ENCODE results near the gene FARP2.

Gene FARP2

GRCh38 chr2:241354668-241355658, 1.1 kb upstream of the FARP2 start (continued):
- no peak for TF ChIP-seq ZSCAN16 (tag by site-specific recombination; IDR thresholded peaks at IDR 0.05)
- TF ChIP-seq TSHZ1 (tag by site-specific recombination; IDR thresholded peaks at IDR 0.05; ENCODE audit: borderline replicate concordance), result no peak
- no peak for TF ChIP-seq ZNF658 (tag by site-specific recombination; IDR thresholded peaks at IDR 0.05)
- TF ChIP-seq ZNF404 (tag by site-specific recombination; IDR thresholded peaks at IDR 0.05), result no peak
- no peak for TF ChIP-seq ZNF747 (tag by site-specific recombination; IDR thresholded peaks at IDR 0.05)
- TF ChIP-seq ZNF354C (tag by site-specific recombination; IDR thresholded peaks at IDR 0.05; ENCODE audit: borderline replicate concordance, low read depth), result no peak
- TF ChIP-seq ZBTB48 (tag by site-specific recombination; IDR thresholded peaks at IDR 0.05), result no peak; the same call in 1 of the 2 replicates
- TF ChIP-seq ZNF37A (tag by site-specific recombination; IDR thresholded peaks at IDR 0.05), result no peak
- TF ChIP-seq MYNN (tag by site-specific recombination; IDR thresholded peaks at IDR 0.05; ENCODE audit: borderline replicate concordance), result peak; percentile 14; the same call in 1 of the 2 replicates
- TF ChIP-seq ZNF155 (tag by site-specific recombination; IDR thresholded peaks at IDR 0.05), result no peak
- no peak for TF ChIP-seq ZNF48 (tag by site-specific recombination; IDR thresholded peaks at IDR 0.05)
- 0 out of 2 replicates have a peak, but pooled peaks have one; percentile 21 for TF ChIP-seq KLF9 (tag by site-specific recombination; IDR thresholded peaks at IDR 0.05; ENCODE audit: low read depth)
- TF ChIP-seq ZNF2 (tag by site-specific recombination; IDR thresholded peaks at IDR 0.05), result no peak
- no peak for TF ChIP-seq BCL6B (tag by site-specific recombination; IDR thresholded peaks at IDR 0.05)
- TF ChIP-seq SP3 (tag by site-specific recombination; IDR thresholded peaks at IDR 0.05), result peak; percentile 56
- no peak for TF ChIP-seq ZBTB1 (tag by site-specific recombination; IDR thresholded peaks at IDR 0.05)
- no peak for TF ChIP-seq ZNF518A (tag by site-specific recombination; conservative IDR thresholded peaks at IDR 0.05; ENCODE audit: low read depth)
- no peak for TF ChIP-seq ZBTB11 (tag by site-specific recombination; conservative IDR thresholded peaks at IDR 0.05; ENCODE audit: low read depth)
- TF ChIP-seq ZFHX2 (tag by site-specific recombination; conservative IDR thresholded peaks at IDR 0.05), result no peak; the same call in 1 of the 2 replicates
- no peak for TF ChIP-seq ZNF580 (tag by site-specific recombination; IDR thresholded peaks at IDR 0.05)
- no peak for TF ChIP-seq ZNF558 (tag by site-specific recombination; IDR thresholded peaks at IDR 0.05)

All from HEK293 (cell line).